Esophagus squamous epithelium (tissue), 4 donors: ENCODE data around the gene PGC.

Experiments used
- POLR2A ChIP-seq, 4 donors: fragments of 450-650 bp; IDR thresholded peaks; one replicate each; pipeline ENCODE4 v1.6.1; 2017; ENCODE audit warnings: antibody characterized with exemption in 4 of 4, mild to moderate bottlenecking in 4 of 4, moderate library complexity in 3 of 4
- TF ChIP-seq, protein P1 (sequence below), 6 experiments: fragments of 450-650 bp in 4 of 6; fragments of 200-600 bp in 2 of 6; sonication (generic) in 2 of 6; IDR thresholded peaks; one replicate each; pipeline ENCODE4 v1.5.1; 2016 to 2019; ENCODE audit warnings: antibody characterized with exemption in 6 of 6, mild to moderate bottlenecking in 4 of 6, moderate library complexity in 4 of 6

DNA sequence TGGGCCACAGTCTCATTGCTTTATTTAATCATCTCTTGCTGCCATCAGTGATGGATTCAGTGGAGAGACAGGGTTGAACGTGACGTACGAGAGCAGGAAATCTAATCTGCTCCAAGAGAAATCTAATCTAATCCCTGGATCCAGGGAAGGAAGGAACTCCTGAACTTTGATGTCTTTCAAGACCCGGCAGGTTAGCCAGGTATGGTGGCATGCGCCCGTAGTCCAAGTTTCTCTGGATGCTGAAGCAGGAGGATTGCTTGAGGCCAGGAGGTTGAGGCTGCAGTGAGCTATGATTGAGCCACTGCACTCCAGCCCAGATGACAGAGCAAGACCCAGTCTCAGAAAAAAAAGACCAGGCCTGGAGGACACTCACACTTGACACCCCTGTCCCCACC, 11.4 kb upstream of the PGC start:
- TF ChIP-seq, protein P1, sequence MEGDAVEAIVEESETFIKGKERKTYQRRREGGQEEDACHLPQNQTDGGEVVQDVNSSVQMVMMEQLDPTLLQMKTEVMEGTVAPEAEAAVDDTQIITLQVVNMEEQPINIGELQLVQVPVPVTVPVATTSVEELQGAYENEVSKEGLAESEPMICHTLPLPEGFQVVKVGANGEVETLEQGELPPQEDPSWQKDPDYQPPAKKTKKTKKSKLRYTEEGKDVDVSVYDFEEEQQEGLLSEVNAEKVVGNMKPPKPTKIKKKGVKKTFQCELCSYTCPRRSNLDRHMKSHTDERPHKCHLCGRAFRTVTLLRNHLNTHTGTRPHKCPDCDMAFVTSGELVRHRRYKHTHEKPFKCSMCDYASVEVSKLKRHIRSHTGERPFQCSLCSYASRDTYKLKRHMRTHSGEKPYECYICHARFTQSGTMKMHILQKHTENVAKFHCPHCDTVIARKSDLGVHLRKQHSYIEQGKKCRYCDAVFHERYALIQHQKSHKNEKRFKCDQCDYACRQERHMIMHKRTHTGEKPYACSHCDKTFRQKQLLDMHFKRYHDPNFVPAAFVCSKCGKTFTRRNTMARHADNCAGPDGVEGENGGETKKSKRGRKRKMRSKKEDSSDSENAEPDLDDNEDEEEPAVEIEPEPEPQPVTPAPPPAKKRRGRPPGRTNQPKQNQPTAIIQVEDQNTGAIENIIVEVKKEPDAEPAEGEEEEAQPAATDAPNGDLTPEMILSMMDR (IDR thresholded peaks at IDR 0.05), result no peak
- TF ChIP-seq POLR2A (IDR thresholded peaks at IDR 0.05), result no peak
